GM12875 (cell line): ENCODE data around the gene E2F3.

Source experiments
- H3K4me3 ChIP-seq: one replicate; pipeline ENCODE4 v1.5.1; 2011; ENCODE audit warnings: low read depth, low read length, control low read depth
- TF ChIP-seq, protein P1 (sequence below): IDR thresholded peaks from 2 replicates; pipeline ENCODE4 v1.5.1; 2011; ENCODE audit warnings: low read depth, mild to moderate bottlenecking, control low read depth, inconsistent platforms, low read length, moderate library complexity, borderline replicate concordance; ENCODE audit not compliant: insufficient read depth

Gene E2F3

DNA sequence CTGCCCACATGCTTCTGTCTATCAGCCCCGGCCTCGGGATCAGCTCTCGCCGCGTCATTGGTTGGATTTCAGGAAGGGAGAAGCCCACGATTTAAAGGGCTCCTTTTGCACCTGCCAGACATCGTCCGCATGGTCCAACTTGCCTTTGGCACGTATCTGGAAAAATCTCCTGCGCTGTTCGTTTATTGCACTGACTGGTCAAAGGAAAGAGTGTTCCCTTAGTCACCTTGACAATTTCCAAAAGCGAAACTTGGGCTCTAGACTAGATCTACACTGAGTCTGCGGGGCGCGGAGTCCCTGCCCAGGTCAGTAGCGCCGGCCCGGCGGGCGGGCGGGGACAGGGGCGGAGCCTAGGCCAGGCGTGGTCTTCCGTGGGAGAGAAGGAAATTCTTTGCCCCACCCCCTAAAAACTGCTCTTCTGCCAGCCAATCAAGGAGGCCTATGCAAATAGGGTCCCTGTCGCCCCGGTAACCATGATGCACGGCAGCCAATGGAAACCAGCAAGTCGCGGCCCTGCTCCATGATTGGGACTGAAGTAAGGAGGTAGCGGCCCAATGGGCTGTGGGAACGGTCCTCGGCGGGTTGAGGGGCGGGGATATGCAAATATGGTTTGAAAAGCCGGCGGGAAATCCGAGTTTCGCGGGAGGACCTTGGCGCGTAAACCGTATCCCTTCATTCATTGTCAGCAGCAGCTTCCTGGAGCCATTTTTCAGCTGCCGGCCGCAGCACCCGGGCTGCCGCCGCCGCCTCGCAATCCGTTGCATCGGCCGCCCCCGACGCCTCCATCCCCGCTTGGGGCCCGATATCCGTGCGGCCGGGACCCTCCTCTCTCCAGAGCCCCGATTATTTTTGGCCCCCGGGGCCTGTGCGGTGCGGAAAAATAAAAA lies at the start of gene E2F3:
E2F3 (plus strand) TSS at position 675 of the 887 bp plus-strand sequence. CDS start 354 bp downstream, outside the sequence.
- peak within 1 kb of the TSS; percentile 62 for H3K4me3 ChIP-seq
- TF ChIP-seq, protein P1, sequence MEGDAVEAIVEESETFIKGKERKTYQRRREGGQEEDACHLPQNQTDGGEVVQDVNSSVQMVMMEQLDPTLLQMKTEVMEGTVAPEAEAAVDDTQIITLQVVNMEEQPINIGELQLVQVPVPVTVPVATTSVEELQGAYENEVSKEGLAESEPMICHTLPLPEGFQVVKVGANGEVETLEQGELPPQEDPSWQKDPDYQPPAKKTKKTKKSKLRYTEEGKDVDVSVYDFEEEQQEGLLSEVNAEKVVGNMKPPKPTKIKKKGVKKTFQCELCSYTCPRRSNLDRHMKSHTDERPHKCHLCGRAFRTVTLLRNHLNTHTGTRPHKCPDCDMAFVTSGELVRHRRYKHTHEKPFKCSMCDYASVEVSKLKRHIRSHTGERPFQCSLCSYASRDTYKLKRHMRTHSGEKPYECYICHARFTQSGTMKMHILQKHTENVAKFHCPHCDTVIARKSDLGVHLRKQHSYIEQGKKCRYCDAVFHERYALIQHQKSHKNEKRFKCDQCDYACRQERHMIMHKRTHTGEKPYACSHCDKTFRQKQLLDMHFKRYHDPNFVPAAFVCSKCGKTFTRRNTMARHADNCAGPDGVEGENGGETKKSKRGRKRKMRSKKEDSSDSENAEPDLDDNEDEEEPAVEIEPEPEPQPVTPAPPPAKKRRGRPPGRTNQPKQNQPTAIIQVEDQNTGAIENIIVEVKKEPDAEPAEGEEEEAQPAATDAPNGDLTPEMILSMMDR = no peak

DNA sequence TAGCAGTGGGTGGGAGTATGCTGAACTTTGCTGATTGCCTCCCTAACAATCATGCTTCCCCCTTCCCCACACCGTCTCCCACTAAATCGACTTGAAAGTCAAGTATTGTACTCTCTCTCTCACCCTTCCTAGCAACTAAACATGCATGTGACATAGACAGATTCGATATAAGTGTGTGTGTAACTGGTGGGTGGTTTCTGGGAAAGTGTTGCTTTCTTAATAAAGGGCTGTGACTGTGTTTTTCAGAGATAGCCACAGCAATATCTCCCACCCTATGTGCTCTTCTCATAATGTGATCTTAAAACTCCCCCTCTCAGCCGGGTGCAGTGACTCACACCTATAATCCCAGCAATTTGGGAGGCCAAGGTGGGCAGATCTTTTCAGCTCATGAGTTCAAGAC lies 49.3 kb upstream of the E2F3 start:
- no peak overlapping the region for H3K4me3 ChIP-seq
- TF ChIP-seq, protein P1 = no peak

DNA sequence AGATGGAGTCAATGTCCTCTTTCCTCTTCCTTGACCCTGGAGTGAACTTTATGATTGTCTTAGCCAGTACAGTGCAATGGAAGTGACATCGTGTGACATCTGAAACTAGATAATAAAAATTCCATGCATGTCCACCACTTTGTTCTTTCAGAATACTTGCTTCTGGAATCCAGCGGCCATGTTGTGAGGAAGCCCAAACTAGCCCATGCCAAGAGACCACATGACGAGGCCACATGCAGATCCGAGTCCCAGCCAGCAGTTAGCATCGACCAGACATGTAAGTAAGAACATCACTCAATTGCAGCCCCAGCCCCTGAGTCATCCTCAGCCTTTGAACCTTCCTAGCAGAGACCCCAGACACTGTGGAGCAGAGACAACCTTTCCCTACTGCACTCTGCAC lies 48.5 kb upstream of the E2F3 start:
- H3K4me3 ChIP-seq = no peak overlapping the region
- TF ChIP-seq, protein P1 = no peak

DNA sequence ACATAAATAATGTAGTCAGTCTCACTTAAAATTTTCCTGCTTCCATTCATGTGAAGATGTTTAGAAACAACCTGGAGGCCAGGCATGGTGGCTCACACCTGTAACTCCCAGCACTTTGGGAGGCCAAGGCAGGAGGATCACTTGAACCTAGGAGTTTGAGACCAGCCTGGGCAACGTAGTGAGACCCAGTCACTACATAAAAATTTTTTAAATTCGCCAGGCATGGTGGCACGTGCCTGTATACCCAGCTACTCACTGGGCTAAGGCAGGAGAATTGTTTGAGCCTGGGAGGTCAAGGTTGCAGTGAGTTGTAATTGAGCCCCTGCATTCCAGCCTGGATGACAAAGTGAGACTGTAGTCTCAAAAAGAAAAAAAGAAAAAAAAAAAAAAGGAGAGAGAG lies 47.3 kb upstream of the E2F3 start:
- TF ChIP-seq, protein P1 = no peak
- no peak overlapping the region for H3K4me3 ChIP-seq

DNA sequence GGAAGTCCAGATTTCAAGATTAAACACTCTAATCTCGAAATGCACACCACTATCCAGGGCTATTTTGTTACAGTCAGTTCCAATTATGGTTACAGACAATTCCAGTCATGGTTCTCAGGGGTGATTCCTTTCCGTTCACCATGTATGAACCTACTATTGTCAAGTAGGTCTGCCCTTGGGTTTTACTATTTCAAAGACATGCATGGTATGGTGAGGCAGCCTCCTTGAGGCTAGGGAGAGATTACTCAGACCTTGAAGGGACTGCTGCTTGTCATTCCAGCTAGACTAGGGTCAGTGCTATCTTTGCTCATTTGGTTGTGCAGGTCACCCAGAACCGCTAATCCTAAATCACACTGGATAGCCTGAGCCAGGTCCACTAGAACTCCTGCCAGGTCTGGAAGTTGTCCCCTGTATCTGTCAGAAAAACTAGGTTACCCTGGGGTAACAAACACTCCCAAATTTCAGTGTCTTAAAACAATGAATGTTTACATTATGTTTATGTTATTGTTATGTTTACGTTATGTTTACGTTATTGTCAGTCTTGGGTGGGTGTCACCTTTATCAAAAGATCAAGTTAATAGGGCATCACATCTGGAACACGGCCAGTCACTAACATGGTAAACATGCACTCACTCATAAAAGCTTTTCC lies 41.1 kb upstream of the E2F3 start:
- TF ChIP-seq, protein P1 = no peak
- no peak overlapping the region for H3K4me3 ChIP-seq

DNA sequence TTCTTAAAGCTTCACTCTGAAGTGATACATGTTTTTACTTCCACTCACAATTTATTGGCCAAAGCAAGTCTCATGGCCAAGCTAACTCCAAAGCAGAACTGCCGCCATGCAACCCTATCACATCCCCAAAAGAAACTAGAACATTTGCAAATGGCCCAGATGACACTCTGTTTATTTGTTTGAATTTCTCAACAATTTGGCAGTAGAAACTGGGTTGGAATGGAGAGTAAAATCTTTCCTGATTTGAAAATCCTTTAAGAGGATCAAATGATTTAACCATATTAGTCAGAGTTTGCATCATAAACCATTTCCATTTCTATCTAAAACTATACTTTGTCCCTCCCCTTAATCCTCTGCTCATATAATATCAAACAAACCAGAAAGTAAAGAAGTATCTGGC lies 39.1 kb upstream of the E2F3 start:
- no peak overlapping the region for H3K4me3 ChIP-seq
- TF ChIP-seq, protein P1 = no peak

DNA sequence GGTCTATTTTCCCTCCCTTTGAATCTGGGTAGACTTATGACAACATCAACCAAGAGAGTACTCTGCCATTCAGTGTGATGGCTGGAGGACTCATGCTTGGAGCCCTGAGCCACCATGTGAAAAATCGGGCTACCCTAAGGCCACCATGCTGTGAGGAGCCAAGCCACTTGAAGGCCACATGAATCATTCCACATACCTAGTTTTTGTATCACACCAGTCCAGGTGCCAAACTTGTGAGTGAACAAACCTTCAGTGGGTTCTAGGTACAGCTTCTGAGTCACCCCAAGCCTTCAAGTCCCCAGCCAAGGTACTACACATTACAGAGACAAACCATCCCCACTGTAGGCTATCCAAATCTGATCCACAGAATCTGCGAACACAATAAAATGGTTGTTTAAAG lies 37.4 kb upstream of the E2F3 start:
- H3K4me3 ChIP-seq = no peak overlapping the region

More for the DNA sequence above, 37.4 kb upstream of the E2F3 start:
- TF ChIP-seq, protein P1 = no peak
